ENCODE results near the gene ZNF225.
A peak's percentile ranks its signal among the peaks of the same experiment; 100 is the strongest.

ZNF225 gene

DNA sequence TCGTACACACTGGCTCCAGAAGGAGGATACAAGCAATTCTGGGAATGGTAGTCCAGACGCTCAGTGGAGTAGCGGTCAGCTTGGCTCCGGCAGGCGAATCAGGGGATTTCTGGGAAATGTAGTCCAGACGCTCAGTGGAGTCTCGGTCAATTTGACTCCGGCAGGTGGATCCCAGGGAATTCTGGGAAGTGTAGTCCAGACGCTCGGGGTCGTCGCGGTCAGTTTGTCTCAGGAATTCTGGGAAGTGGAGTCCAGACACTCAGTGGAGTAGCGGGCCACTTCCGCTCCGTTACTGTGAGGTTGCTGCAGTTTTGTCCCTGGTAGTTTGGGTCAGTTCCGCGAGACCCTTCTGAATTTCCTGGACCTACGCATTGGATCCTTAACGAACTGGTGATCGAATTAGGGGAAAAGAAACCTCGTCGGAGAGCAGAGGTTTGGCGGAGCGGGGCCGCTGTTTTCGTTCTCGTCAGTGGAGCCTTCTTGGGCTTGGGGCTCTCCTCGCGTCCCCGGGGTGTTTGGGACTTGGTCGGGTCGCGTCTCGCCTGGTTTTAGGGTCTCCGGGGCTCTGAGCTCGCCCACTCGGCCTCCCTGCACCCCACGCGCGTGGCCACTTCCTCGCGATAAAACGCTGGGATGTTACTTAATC, at the start of gene ZNF225:
Gene ZNF225 (plus strand): TSS at position 262 of the 646 bp plus-strand sequence. CDS start 2,429 bp downstream, outside the sequence.
- peak within 1 kb of the TSS; percentile 30; the same call in 1 of the 2 replicates for H3K9ac ChIP-seq
- no peak within 1 kb of the TSS for H3K4me3 ChIP-seq (IDR thresholded peaks at IDR 0.05; ENCODE audit: insufficient read depth, low read depth, low read length)
- peaks cover 1% of the 10 kb centered on the region; the same call in 1 of the 2 replicates for H3K36me3 ChIP-seq (ENCODE audit: insufficient read depth)
- H3K79me2 ChIP-seq (ENCODE audit: insufficient read depth, low read depth) = no peaks in the 10 kb centered on the region
- no peaks in the 10 kb centered on the region for H3K27me3 ChIP-seq (ENCODE audit: insufficient read depth, low read depth)
- H4K20me1 ChIP-seq (ENCODE audit: insufficient read depth) = no peaks in the 10 kb centered on the region
- TF ChIP-seq, protein P1, sequence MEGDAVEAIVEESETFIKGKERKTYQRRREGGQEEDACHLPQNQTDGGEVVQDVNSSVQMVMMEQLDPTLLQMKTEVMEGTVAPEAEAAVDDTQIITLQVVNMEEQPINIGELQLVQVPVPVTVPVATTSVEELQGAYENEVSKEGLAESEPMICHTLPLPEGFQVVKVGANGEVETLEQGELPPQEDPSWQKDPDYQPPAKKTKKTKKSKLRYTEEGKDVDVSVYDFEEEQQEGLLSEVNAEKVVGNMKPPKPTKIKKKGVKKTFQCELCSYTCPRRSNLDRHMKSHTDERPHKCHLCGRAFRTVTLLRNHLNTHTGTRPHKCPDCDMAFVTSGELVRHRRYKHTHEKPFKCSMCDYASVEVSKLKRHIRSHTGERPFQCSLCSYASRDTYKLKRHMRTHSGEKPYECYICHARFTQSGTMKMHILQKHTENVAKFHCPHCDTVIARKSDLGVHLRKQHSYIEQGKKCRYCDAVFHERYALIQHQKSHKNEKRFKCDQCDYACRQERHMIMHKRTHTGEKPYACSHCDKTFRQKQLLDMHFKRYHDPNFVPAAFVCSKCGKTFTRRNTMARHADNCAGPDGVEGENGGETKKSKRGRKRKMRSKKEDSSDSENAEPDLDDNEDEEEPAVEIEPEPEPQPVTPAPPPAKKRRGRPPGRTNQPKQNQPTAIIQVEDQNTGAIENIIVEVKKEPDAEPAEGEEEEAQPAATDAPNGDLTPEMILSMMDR (conservative IDR thresholded peaks at IDR 0.05; ENCODE audit: low read depth, low read length) = no peak
- peak within 1 kb of the TSS; percentile 83 for H2AFZ ChIP-seq (ENCODE audit: low read depth)
- peaks cover 5% of the 10 kb centered on the region for H3K4me1 ChIP-seq (ENCODE audit: low read depth, poor library complexity, severe bottlenecking)
- no peak within 1 kb of the TSS for H3K27ac ChIP-seq
- H3K4me2 ChIP-seq = peak within 1 kb of the TSS; percentile 60

DNA sequence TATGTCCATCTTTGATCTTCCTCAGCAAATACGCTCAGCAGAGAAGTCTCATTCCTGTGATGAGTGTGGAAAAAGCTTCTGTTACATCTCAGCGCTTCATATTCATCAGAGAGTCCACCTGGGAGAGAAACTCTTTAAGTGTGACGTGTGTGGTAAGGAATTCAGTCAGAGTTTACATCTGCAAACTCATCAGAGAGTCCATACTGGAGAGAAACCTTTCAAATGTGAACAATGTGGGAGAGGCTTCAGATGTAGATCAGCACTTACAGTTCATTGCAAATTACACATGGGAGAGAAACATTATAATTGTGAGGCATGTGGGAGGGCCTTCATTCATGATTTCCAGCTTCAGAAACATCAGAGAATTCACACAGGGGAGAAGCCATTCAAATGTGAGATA, 46.9 kb upstream of the ZNF225 start:
- Histone ChIP-seq H3K4me1 (ENCODE audit: low read depth, poor library complexity, severe bottlenecking) (no peaks in the 10 kb centered on the region), H4K20me1 (ENCODE audit: insufficient read depth) (no peaks in the 10 kb centered on the region), H3K9ac (no peak overlapping the region), H3K79me2 (ENCODE audit: insufficient read depth, low read depth) (no peaks in the 10 kb centered on the region), H3K4me3 (IDR thresholded peaks at IDR 0.05; ENCODE audit: insufficient read depth, low read depth, low read length) (no peak overlapping the region), H3K27ac (no peak overlapping the region), H3K36me3 (ENCODE audit: insufficient read depth) (no peaks in the 10 kb centered on the region), H3K27me3 (ENCODE audit: insufficient read depth, low read depth) (no peaks in the 10 kb centered on the region), H2AFZ (ENCODE audit: low read depth) (no peak overlapping the region), H3K4me2 (no peak overlapping the region)
- TF ChIP-seq, protein P1 (conservative IDR thresholded peaks at IDR 0.05; ENCODE audit: low read depth, low read length) = no peak

DNA sequence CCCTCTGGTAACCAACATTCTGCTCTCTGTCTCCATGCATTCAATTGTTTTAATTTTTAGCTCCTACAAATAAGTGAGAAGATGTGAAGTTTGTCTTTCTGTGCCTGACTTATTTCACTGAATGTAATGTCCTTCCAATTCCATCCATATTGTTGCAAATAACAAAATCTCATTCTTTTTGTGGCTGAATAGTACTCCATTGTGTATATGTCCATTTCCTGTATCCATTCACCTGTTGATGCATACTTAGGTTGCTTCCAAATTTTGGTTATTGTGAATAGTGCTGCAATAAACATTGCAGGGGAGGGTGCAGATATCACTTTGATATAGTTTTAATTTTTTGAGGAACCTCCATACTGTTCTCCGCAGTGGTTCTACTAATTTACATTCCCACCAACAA, 43.8 kb upstream of the ZNF225 start:
- Histone ChIP-seq H3K27me3 (ENCODE audit: insufficient read depth, low read depth) (no peaks in the 10 kb centered on the region), H3K27ac (no peak overlapping the region), H3K9ac (no peak overlapping the region), H3K4me3 (IDR thresholded peaks at IDR 0.05; ENCODE audit: insufficient read depth, low read depth, low read length) (no peak overlapping the region), H3K79me2 (ENCODE audit: insufficient read depth, low read depth) (no peaks in the 10 kb centered on the region), H3K4me1 (ENCODE audit: low read depth, poor library complexity, severe bottlenecking) (no peaks in the 10 kb centered on the region), H3K36me3 (ENCODE audit: insufficient read depth) (no peaks in the 10 kb centered on the region), H4K20me1 (ENCODE audit: insufficient read depth) (no peaks in the 10 kb centered on the region), H3K4me2 (no peak overlapping the region), H2AFZ (ENCODE audit: low read depth) (no peak overlapping the region)
- TF ChIP-seq, protein P1 (conservative IDR thresholded peaks at IDR 0.05; ENCODE audit: low read depth, low read length) = no peak

DNA sequence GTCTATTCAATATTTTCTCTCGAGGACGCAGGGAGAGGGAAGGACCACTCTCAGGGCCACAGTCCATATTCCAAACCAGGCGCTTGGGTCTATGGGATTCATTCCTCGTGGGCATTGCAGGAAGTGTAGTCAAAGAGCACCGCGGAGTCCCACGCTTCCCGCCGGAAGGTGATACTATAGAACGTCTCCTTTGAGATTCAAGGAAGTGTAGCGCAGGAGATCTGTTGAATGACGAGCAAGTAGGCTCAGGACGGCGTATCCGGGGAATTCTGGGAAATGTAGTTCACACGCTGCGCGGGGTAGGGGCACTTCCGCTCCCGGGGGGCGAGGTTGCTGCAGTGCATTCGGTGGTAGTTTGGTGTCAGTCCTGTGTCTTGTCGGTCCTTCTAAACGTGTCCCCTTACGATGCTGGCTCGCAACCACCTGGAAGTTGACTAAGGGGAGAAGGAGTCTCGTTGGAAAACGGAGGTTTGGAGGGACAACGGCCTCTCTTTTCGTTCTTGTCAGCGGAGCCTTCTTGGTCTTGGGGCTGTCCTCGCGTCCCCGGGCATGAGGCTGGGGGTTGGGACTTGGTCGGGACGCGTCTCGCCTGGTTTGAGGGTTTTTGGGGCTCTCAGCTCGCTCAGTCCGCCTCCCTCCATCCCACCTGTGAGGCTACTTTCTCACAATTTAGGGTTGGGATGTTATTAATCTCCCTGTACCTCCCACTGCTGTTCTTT, 41.2 kb upstream of the ZNF225 start, which contains the start of gene ZNF284:
Gene ZNF284 (plus strand): TSS at position 336 of the 719 bp plus-strand sequence. CDS start 4,231 bp downstream, outside the sequence.
- no peaks in the 10 kb centered on the region for H3K79me2 ChIP-seq (ENCODE audit: insufficient read depth, low read depth)
- no peaks in the 10 kb centered on the region for H3K4me1 ChIP-seq (ENCODE audit: low read depth, poor library complexity, severe bottlenecking)
- H2AFZ ChIP-seq (ENCODE audit: low read depth) = peak within 1 kb of the TSS; percentile 88
- H3K9ac ChIP-seq = no peak within 1 kb of the TSS; the same call in 1 of the 2 replicates
- no peaks in the 10 kb centered on the region for H3K27me3 ChIP-seq (ENCODE audit: insufficient read depth, low read depth)
- no peak within 1 kb of the TSS for H3K4me3 ChIP-seq (IDR thresholded peaks at IDR 0.05; ENCODE audit: insufficient read depth, low read depth, low read length)
- TF ChIP-seq, protein P1 (conservative IDR thresholded peaks at IDR 0.05; ENCODE audit: low read depth, low read length) = no peak
- H4K20me1 ChIP-seq (ENCODE audit: insufficient read depth) = no peaks in the 10 kb centered on the region
- H3K36me3 ChIP-seq (ENCODE audit: insufficient read depth) = no peaks in the 10 kb centered on the region
- H3K4me2 ChIP-seq = peak within 1 kb of the TSS; percentile 71
- H3K27ac ChIP-seq = no peak within 1 kb of the TSS

Measured in KMS-11 (cell line).